SK-N-MC (cell line): ENCODE measurements around the gene AP5B1.

ENCODE experiments used
- EZH2 ChIP-seq: fragments of 200-600 bp; sonication (generic); IDR thresholded peaks from one replicate; pipeline ENCODE4 v1.6.1; 2017; ENCODE audit warnings: antibody characterized with exemption
- FOXP2 ChIP-seq: optimal IDR thresholded peaks from 2 replicates; pipeline ENCODE3; 2011; ENCODE audit warnings: mild to moderate bottlenecking, moderate library complexity; ENCODE audit not compliant: insufficient read depth; ENCODE audit errors: extremely low read length, control extremely low read depth
- POLR2AphosphoS5 ChIP-seq: IDR thresholded peaks from 2 replicates; pipeline ENCODE4 v1.6.1; 2012; ENCODE audit warnings: mild to moderate bottlenecking, low read depth, low read length, borderline replicate concordance

- TF ChIP-seq EZH2: no peak
- TF ChIP-seq POLR2AphosphoS5: no peak
- TF ChIP-seq FOXP2: no peak
These were observed 13.0 kb upstream of the AP5B1 start for GRCh38 chr11:65793625-65794400.
